Esophagus mucosa (tissue), 1 donor: ENCODE data around the gene SEMA7A. TPM values are rescaled to one million over a fixed set of nuclear protein-coding genes. Genes with fewer than 3 reads are reported as not detected.
"Not testable (repeated sequence)": the region's sequence is repeated elsewhere in the genome, so short reads cannot be mapped to it uniquely, and the experiment has no call there.

Source experiments
- ATAC-seq: fragments of 200-7000 bp; cut with Tn5 transposase; one replicate; pipeline ENCODE4 v1.9.1; 2020
- total RNA-seq: library from RNA; stranded (reverse); gene quantifications from one replicate; pipeline ENCODE4 v1.2.4, GENCODE V29; 2023
- donor health status: DM: yes; HTN: yes; CAD: no.

The SEMA7A gene
- total RNA-seq, 1 donor from 2014 or later, result 4.0 TPM

DNA sequence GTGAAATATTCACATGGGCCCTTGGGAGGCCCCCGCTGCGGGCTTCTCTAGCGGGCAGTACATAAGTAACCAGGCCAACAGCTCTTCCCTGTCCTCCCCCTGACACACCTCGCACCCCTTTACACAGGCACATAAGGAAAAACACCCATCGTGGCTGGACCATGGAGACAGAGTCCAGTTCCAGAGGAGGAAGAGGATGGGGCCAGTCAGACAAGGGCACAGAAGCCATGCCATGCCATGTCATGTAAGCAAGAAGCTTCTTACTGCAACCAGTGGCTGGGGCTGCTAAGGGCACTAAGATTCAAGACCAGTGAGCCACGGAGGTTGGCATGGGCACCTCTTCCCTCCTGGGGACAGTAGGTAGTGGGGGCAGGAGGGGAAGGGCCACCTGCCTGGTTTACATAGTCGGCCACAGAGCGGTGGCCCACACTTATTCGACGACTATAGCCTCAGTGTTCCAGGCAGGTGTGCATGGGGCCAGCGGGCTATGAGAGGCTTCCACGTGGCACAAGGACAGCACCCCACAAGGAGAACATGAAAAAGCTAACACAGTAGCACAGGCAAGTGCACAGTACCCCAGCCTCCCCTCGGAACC is 60.6 kb downstream of the SEMA7A start:
- no peak for ATAC-seq

DNA sequence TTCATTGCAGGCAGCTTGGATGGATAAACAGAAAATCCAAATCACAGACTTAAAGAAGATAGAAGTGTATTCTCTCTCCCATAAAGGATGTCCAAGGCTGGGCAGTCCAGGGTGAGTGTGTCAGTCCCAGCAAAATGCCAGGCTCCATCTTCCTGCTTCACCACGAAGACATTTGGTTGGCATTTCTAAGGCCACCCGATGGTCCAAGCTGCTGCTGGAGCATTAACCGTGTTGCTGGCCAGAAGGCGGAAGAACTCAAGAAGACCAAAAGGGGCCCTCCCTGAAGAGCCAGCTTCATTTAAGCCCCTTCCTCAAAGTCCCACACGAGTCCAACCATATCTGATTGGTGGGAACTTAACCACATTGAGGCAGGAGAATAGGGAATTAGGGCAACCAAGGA is 63.3 kb downstream of the SEMA7A start:
- no peak for ATAC-seq

DNA sequence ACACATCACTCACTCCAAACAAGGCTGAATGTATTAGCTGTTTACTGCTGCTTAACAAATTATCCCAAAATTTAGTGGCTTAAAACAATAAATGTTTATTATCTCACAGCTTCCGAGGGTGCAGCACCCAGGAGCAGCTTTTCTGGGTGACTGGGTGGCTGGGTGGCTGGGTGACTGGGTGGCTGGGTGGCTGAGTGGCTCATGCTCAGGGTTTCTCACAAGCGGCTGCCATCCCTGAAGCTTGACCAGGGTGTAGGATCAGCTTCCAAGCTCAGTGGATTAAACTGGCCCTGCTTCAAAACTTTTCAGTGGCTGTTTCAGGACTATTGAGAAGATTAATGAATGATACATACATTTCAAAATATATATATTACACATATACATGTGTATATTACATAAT is 64.0 kb downstream of the SEMA7A start:
- ATAC-seq, result no peak

DNA sequence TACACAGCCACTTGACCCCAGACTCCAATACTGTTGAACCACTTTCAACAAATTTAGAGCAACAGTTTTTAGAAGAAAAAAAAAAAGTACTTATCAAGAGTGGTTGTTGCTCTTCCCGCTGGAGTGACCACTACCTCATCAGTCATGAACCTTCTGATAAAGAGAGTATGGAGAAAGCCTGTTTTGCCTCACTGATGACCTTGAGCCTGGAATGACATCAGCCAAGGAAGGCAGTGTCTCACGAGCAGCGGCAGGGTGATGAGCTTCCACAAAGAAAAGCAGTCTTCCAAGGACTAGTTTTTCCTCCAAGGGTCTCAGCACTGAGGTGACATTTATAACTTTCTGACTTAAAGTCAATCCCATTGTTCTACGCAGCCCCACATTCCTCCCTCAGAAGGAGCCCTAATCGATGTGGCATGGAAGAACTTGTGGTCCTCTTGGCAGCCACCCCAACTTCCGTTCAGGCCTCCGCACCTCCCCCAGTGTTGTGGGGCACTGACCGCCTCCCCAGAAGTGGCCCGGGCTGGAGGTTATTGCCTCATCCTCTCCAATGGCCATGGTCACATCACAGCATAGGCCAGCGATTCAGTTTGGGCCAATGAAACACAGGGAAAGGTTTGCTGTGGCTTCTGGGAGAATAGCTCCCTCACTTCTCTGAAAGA is 64.5 kb downstream of the SEMA7A start:
- no peak for ATAC-seq

DNA sequence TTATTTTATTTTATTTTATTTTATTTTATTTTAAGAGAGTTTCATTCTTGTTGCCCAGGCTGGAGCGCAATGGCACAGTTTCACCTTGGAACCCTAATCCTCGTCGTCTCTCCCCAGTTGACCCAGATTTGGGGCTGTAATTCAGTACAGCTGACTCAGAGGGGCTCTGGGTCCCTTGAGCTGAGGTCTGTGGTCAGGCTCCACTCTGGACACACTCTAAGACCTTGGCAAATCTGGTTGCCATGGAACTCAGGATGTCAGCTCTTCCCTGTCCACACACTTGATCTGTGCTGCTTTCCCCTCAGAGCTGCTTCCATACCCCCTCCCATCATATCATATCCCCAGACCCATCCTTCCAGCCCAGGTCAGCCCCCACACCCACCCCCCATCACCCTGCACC is 65.6 kb downstream of the SEMA7A start:
- no peak for ATAC-seq

DNA sequence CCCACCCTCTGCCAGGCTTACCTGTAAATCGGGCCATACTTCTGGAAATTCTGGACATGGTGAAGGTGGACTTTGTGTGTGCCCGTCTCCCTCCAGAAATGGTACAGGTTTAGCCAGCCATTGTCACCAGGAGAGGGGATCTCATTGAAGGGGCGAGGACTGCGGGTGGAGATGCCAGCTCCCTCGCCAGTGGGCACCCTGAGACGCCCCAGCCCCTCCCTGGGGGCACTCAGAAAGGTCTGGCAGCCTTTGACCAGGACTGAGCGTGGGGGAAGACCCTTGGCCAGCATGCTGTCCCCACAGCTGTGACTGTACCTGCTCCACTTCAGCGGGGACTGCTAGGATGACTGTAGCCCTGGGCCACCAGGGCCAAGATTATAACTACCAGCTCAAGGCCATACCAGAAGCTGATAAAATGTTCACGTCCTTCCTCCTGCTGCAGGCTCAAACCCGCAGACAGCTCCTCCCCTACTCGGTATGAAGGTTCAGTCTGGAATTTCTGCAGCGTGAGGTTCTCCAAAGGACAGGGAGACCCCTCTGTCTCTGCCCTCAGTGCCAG is 66.4 kb downstream of the SEMA7A start, which contains the start of gene CYP11A1:
Gene CYP11A1, minus strand, starts transcription at position 351 of the 559 bp plus-strand sequence. Its CDS starts 61 bp downstream, at position 290.
- no peak for ATAC-seq

DNA sequence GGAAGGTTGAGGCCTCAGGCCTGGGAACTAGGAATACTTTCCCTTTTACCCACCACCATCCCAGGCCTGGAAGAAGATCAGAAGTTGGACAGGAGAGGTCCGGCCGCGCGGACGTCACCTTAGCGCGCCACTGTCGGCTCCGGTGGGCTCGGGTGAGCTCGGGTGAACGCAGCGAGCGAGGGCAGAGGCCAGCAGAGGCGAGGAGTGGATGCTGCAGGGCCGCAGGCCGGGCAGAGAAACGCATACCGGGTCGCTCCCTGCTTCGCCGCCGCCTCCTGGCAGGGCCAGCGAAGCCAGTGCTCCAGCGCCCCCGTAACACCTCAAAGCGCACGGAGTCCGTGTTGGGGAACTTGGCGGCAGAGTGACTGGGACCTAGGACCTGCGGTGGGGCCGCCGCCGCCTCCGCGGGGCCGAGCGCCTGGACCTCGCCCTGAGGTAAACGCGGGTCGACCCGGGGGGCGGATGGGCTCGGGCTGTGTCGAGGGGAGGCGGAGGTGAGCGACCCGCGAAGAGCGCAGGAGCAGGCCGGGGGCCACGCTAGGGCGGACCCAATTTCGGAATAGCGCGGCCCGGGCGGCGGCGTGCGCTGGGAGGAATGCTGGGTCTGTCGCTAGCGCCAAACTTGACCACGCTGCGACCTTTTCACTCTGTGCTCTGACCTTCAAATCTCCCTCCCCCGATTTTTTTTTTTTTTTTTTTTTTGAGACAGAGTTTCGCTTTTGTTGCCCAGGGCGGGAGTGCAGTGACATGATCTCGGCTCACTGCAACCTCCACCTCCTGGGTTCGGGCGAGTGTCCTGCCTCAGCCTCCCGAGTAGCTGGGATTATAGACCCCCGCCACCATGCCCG is 67.9 kb downstream of the SEMA7A start:
- peak; percentile 76 for ATAC-seq

DNA sequence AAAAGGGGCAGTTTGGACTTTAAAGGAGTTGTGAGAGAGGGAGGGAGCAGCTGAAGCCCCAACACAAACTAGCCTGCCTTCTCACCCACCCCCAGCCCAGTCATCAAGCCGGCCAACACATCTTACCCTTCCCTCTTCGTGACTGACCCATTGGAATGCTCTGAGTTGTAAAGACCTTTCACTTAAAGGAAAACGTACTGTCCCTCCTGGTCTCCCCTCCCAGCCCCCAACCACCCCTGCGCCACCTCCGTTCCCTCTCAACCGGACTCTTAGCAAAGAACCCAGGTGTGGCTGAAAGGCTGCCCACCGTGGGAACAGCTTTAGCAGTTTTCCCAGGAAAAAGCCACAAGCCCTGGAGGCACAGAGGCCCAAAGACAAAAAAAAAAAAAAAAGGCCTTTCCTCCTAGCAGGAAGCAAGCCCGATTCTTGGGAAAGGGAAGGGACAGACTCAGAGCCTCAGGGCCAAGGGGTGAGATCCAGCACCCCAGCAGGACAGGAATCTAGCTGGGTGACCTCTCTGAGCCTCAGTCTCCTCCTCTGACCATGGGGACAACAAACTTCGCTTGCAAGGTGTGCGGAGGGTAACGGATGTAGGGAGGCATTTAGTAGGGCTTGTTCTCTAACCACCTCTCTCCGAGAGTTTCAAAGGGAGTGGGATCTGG is 68.7 kb downstream of the SEMA7A start:
- ATAC-seq, result peak; percentile 5

DNA sequence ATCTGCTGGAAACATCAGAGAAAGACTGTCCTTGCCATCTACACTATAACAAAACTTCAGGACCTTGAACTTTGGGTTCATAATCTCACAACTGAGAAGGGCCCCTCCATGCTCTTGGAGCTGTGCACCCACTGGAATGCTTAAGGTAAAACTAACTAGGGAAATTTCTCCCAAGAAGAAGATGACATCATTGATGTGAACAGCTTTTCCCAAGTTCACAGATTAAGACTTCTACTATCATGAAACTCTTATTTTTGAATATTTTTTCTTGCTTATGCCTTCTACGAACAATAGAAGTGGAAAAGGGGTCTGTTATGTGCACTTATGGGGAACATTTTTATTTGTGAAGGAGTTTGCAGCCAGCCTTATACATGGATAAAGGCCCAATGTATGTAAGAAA is 71.3 kb downstream of the SEMA7A start:
- ATAC-seq, result no peak

DNA sequence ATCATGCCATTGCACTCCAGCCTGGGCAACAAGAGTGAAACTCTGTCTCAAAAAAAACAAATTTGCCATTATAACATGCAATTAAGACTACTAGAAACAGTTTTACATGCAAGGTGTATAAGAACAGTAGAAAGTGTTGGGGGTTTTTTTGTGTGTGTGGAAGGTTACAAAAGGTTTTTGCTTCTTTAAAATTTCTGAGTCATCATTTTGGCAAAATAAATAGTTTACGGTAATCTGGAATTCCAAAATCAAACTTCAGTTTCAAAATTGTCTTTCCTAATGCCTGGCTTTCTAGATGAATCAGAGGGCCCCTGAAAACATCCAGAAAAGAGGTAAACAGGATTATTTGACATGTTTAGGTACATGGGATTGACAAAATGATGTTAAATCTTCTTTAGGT is 72.9 kb downstream of the SEMA7A start:
- not testable (repeated sequence) for ATAC-seq

DNA sequence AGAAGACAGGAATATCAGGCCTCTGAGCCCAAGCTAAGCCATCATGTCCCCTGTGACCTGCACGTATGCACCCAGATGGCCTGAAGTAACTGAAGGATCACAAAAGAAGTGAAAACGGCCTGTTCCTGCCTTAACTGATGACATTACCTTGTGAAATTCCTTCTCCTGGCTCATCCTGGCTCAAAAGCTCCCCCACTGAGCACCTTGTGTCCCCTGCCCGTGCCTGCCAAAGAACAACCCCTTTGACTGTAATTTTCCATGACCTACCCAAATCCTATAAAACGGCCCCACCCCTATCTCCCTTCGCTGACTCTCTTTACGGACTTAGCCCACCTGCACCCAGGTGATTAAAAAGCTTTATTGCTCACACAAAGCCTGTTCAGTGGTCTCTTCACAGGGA is 74.4 kb downstream of the SEMA7A start:
- ATAC-seq, result not testable (repeated sequence)

Other genes with a start within 250 kb of the SEMA7A start
- 1.5 TPM for gene STRA6, start 231.2 kb downstream of the SEMA7A start, total RNA-seq
- gene CCDC33, start 197.6 kb downstream of the SEMA7A start, total RNA-seq, result 0.32 TPM
- gene CYP11A1, start 66.3 kb downstream of the SEMA7A start, total RNA-seq, result 3.2 TPM
- gene UBL7, start 27.2 kb upstream of the SEMA7A start, total RNA-seq, result 28.2 TPM
- 5.4 TPM for gene ARID3B, start 107.3 kb upstream of the SEMA7A start, total RNA-seq
- gene CLK3, start 181.9 kb upstream of the SEMA7A start, total RNA-seq, result 41.0 TPM